Thyroid gland (tissue), 4 donors: ENCODE measurements around the gene ROPN1.

Experiments used
- CTCF ChIP-seq, 6 experiments: fragments of 200-600 bp in 3 of 6; fragments of 450-650 bp in 3 of 6; sonication (generic) in 3 of 6; IDR thresholded peaks; one replicate each; pipeline ENCODE4 v1.5.1; 2016 to 2019; ENCODE audit warnings: antibody characterized with exemption in 6 of 6, mild to moderate bottlenecking in 2 of 6, inconsistent platforms in 1 of 6, moderate library complexity in 1 of 6
- POLR2A ChIP-seq, 2 donors: fragments of 450-650 bp; IDR thresholded peaks; one replicate each; pipeline ENCODE4 v1.6.1; 2017; ENCODE audit warnings: antibody characterized with exemption in 2 of 2, mild to moderate bottlenecking in 2 of 2, moderate library complexity in 1 of 2

DNA sequence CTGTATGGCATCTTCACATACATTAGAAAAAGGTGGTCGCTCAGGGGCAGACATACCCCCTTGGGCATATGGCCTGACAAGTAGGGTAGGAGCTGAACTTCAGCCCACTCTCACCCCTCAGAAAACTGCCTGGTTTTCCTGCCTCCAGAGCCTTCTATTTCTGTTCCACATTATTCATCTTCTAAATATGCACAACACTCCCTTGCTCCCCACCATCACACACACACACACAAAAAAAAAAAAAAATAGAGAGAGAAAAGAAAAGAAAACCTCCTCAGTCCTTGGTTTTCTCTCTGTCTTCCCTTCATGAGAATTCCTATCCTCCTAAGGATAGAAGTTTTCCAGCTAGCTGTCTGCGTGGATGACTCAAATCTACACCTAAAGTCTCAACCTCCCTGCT lies 5.6 kb upstream of the ROPN1 start:
- TF ChIP-seq CTCF (IDR thresholded peaks at IDR 0.05) = no peak
- TF ChIP-seq POLR2A (IDR thresholded peaks at IDR 0.05) = no peak
